Hepatocyte (in vitro differentiated cells): ENCODE data around the gene DAB1. TPM values are rescaled to one million over a fixed set of nuclear protein-coding genes. Genes with fewer than 3 reads are reported as not detected.

Experiments used
- DNase-seq: peaks from one replicate; pipeline ENCODE4 v3.0.0-alpha.2; 2016; ENCODE audit warnings: low spot score
- H2AFZ ChIP-seq: fragments of 200-600 bp; sonication (generic); 2 replicates; pipeline ENCODE4 v1.6.0; 2016; ENCODE audit warnings: antibody characterized with exemption, mild to moderate bottlenecking
- H3K27ac ChIP-seq: fragments of 200-600 bp; sonication (generic); 2 replicates; pipeline ENCODE4 v1.5.1; 2016; ENCODE audit warnings: mild to moderate bottlenecking
- H3K27me3 ChIP-seq: fragments of 200-600 bp; sonication (generic); 2 replicates; pipeline ENCODE4 v1.6.1; 2016
- H3K36me3 ChIP-seq: fragments of 200-600 bp; sonication (generic); replicated peaks from 2 replicates; pipeline ENCODE4 v1.5.1; 2016; ENCODE audit warnings: low read depth; ENCODE audit not compliant: insufficient read depth
- H3K4me1 ChIP-seq: fragments of 200-600 bp; sonication (generic); 2 replicates; pipeline ENCODE4 v1.5.1; 2016; ENCODE audit warnings: mild to moderate bottlenecking, moderate library complexity; ENCODE audit not compliant: insufficient read depth
- H3K4me2 ChIP-seq: fragments of 200-600 bp; sonication (generic); 2 replicates; pipeline ENCODE4 v1.6.0; 2016
- H3K4me3 ChIP-seq: fragments of 200-600 bp; sonication (generic); 2 replicates; pipeline ENCODE4 v1.5.1; 2016; ENCODE audit warnings: mild to moderate bottlenecking
- H3K79me2 ChIP-seq: fragments of 200-600 bp; sonication (generic); 2 replicates; pipeline ENCODE4 v1.6.0; 2017; ENCODE audit warnings: mild to moderate bottlenecking
- H3K9me2 ChIP-seq: fragments of 200-600 bp; sonication (generic); replicated peaks from 2 replicates; pipeline ENCODE4 v1.6.0; 2017; ENCODE audit warnings: mild to moderate bottlenecking; ENCODE audit not compliant: insufficient read depth
- H3K9me3 ChIP-seq: fragments of 200-600 bp; sonication (generic); 2 replicates; pipeline ENCODE4 v1.5.1; 2016; ENCODE audit warnings: low read depth, mild to moderate bottlenecking
- H4K20me1 ChIP-seq: fragments of 200-600 bp; sonication (generic); 2 replicates; pipeline ENCODE4 v1.6.0; 2016; ENCODE audit warnings: mild to moderate bottlenecking; ENCODE audit not compliant: insufficient read depth, poor library complexity, severe bottlenecking
- CTCF ChIP-seq: fragments of 200-600 bp; sonication (generic); IDR thresholded peaks from 2 replicates; pipeline ENCODE4 v1.5.1; 2016; ENCODE audit warnings: antibody characterized with exemption, mild to moderate bottlenecking; ENCODE audit not compliant: poor library complexity
- EZH2 ChIP-seq: fragments of 200-600 bp; sonication (generic); IDR thresholded peaks from 2 replicates; pipeline ENCODE4 v1.6.1; 2016; ENCODE audit warnings: antibody characterized with exemption, mild to moderate bottlenecking, borderline replicate concordance
- EZH2phosphoT487 ChIP-seq: fragments of 200-600 bp; sonication (generic); IDR thresholded peaks from one replicate; pipeline ENCODE4 v1.6.1; 2018; ENCODE audit warnings: antibody characterized with exemption, mild to moderate bottlenecking, low read depth, moderate library complexity; ENCODE audit not compliant: unreplicated experiment, severe bottlenecking
- WGBS: methylation state at CpG from one replicate; pipeline ENCODE4 v1.1.6; 2016; ENCODE audit warnings: low lambda C conversion rate; ENCODE audit errors: missing lambda C conversion rate; 5-methylcytosine and 5-hydroxymethylcytosine counted together
- polyA plus RNA-seq: library from polyadenylated mRNA; unstranded; fragments of >200 nt; fragmentation: Nextera tagmentation; extraction: Ambion mirVana; gene quantifications from 2 replicates; pipeline ENCODE4 v1.2.1, GENCODE V29; 2016
- total RNA-seq: library from RNA; depleted of rRNA; stranded (reverse); fragments of >200 nt; gene quantifications from 2 replicates; pipeline ENCODE4 v1.2.3, GENCODE V29; 2014

Gene DAB1
- total and polyA plus RNA-seq, 2 experiments from 2014 or later = 19.5 to 37.6 TPM

GRCh38 chr1:57017200-57017599, 406.7 kb downstream of the DAB1 start:
- no peaks in the 10 kb centered on the region for H3K27me3 ChIP-seq
- no peak for TF ChIP-seq CTCF
- TF ChIP-seq EZH2phosphoT487 = no peak
- TF ChIP-seq EZH2 = no peak
- WGBS = 83% methylated on average over 6 of the region's 6 CpGs
- no peak overlapping the region for H3K4me3 ChIP-seq
- no peaks in the 10 kb centered on the region for H3K36me3 ChIP-seq
- no peaks in the 10 kb centered on the region for H4K20me1 ChIP-seq
- H3K9me2 ChIP-seq = no peaks in the 10 kb centered on the region
- no peak for DNase-seq
- H3K4me2 ChIP-seq = no peak overlapping the region
- no peak overlapping the region for H3K27ac ChIP-seq
- H3K9me3 ChIP-seq = no peaks in the 10 kb centered on the region
- no peaks in the 10 kb centered on the region for H3K79me2 ChIP-seq
- H2AFZ ChIP-seq = no peak overlapping the region
- H3K4me1 ChIP-seq = no peaks in the 10 kb centered on the region

GRCh38 chr1:57015071-57015470, 408.8 kb downstream of the DAB1 start:
- no peak for DNase-seq
- no peaks in the 10 kb centered on the region for H3K36me3 ChIP-seq
- no peaks in the 10 kb centered on the region for H3K9me3 ChIP-seq
- no peak for TF ChIP-seq CTCF
- no peak for TF ChIP-seq EZH2
- no peak for TF ChIP-seq EZH2phosphoT487
- no peaks in the 10 kb centered on the region for H4K20me1 ChIP-seq
- no peak overlapping the region for H3K4me2 ChIP-seq
- WGBS = 96% methylated on average over 15 of the region's 15 CpGs
- no peak overlapping the region for H3K27ac ChIP-seq
- H3K79me2 ChIP-seq = no peaks in the 10 kb centered on the region
- no peak overlapping the region for H3K4me3 ChIP-seq
- H2AFZ ChIP-seq = no peak overlapping the region
- H3K9me2 ChIP-seq = no peaks in the 10 kb centered on the region
- no peaks in the 10 kb centered on the region for H3K4me1 ChIP-seq
- no peaks in the 10 kb centered on the region for H3K27me3 ChIP-seq

GRCh38 chr1:57013522-57013921, 410.3 kb downstream of the DAB1 start:
- no peaks in the 10 kb centered on the region for H3K36me3 ChIP-seq
- no peaks in the 10 kb centered on the region for H3K4me1 ChIP-seq
- H2AFZ ChIP-seq = no peak overlapping the region
- H3K27me3 ChIP-seq = no peaks in the 10 kb centered on the region
- H3K9me2 ChIP-seq = no peaks in the 10 kb centered on the region
- no peaks in the 10 kb centered on the region for H3K9me3 ChIP-seq
- TF ChIP-seq EZH2 (no peak), CTCF (no peak), EZH2phosphoT487 (no peak)
- peak; percentile 33 for DNase-seq
- no peak overlapping the region for H3K27ac ChIP-seq
- no peak overlapping the region for H3K4me3 ChIP-seq
- no peaks in the 10 kb centered on the region for H3K79me2 ChIP-seq
- WGBS = 41% methylated on average over 2 of the region's 2 CpGs
- no peak overlapping the region for H3K4me2 ChIP-seq
- H4K20me1 ChIP-seq = no peaks in the 10 kb centered on the region

- DNase-seq = no peak
Measured at GRCh38 chr1:57012315-57012714, 411.5 kb downstream of the DAB1 start.

More at GRCh38 chr1:57012315-57012714, 411.5 kb downstream of the DAB1 start:
- Histone ChIP-seq H3K4me1 (no peaks in the 10 kb centered on the region), H3K9me2 (no peaks in the 10 kb centered on the region), H3K79me2 (no peaks in the 10 kb centered on the region), H4K20me1 (no peaks in the 10 kb centered on the region), H3K4me3 (no peak overlapping the region), H3K27ac (no peak overlapping the region), H2AFZ (no peak overlapping the region), H3K36me3 (no peaks in the 10 kb centered on the region), H3K27me3 (no peaks in the 10 kb centered on the region), H3K9me3 (no peaks in the 10 kb centered on the region), H3K4me2 (no peak overlapping the region)
- TF ChIP-seq EZH2 = no peak
- no peak for TF ChIP-seq EZH2phosphoT487
- TF ChIP-seq CTCF = no peak
- WGBS = 50% methylated on average over 1 of the region's 1 CpG
